Neural progenitor cell (in vitro differentiated cells): Measurements from ENCODE around the gene TNFRSF11A. TPM values are rescaled to one million over a fixed set of nuclear protein-coding genes. Genes with fewer than 3 reads are reported as not detected.

Source experiments
- DNase-seq: peaks from one replicate; pipeline ENCODE4 v3.0.0-alpha.2; 2016; ENCODE audit warnings: low spot score
- H2AFZ ChIP-seq: fragments of 200-600 bp; sonication (generic); replicated peaks from 2 replicates; pipeline ENCODE4 v1.6.1; 2016; ENCODE audit warnings: antibody characterized with exemption
- H3F3A ChIP-seq: fragments of 200-600 bp; sonication (generic); 2 replicates; pipeline ENCODE4 v1.6.1; 2016; ENCODE audit warnings: antibody characterized with exemption, low read depth
- H3K27ac ChIP-seq: fragments of 200-600 bp; sonication (generic); 2 replicates; pipeline ENCODE4 v1.5.1; 2016; ENCODE audit warnings: mild to moderate bottlenecking
- H3K27me3 ChIP-seq: fragments of 200-600 bp; sonication (generic); 2 replicates; pipeline ENCODE4 v1.6.1; 2016; ENCODE audit warnings: mild to moderate bottlenecking, moderate library complexity
- H3K36me3 ChIP-seq: fragments of 200-600 bp; sonication (generic); 2 replicates; pipeline ENCODE4 v1.5.1; 2016
- H3K4me1 ChIP-seq: fragments of 200-600 bp; sonication (generic); 2 replicates; pipeline ENCODE4 v1.6.1; 2016; ENCODE audit warnings: mixed run types
- H3K4me2 ChIP-seq: fragments of 200-600 bp; sonication (generic); 2 replicates; pipeline ENCODE4 v1.6.1; 2016
- H3K4me3 ChIP-seq: fragments of 200-600 bp; sonication (generic); 2 replicates; pipeline ENCODE4 v1.5.1; 2016
- H3K79me2 ChIP-seq: fragments of 200-600 bp; sonication (generic); 2 replicates; pipeline ENCODE4 v1.6.1; 2016; ENCODE audit warnings: low read depth
- H3K9ac ChIP-seq: fragments of 200-600 bp; sonication (generic); 2 replicates; pipeline ENCODE4 v1.6.1; 2016
- H3K9me3 ChIP-seq: fragments of 200-600 bp; sonication (generic); 2 replicates; pipeline ENCODE4 v1.5.1; 2016; ENCODE audit warnings: low read depth
- H4K20me1 ChIP-seq: fragments of 200-600 bp; sonication (generic); 2 replicates; pipeline ENCODE4 v1.6.1; 2016; ENCODE audit warnings: low read depth
- H3K27ac Mint-ChIP-seq: 3 replicates; pipeline ENCODE4 v1.8.0; 2021; ENCODE audit warnings: mixed read lengths
- H3K27me3 Mint-ChIP-seq: 2 replicates; pipeline ENCODE4 v1.8.0; 2022; ENCODE audit warnings: low read depth, mild to moderate bottlenecking, inconsistent platforms, moderate library complexity, mixed read lengths; ENCODE audit not compliant: insufficient read depth
- H3K36me3 Mint-ChIP-seq: 3 replicates; pipeline ENCODE4 v1.8.0; 2021; ENCODE audit warnings: mixed read lengths
- H3K4me1 Mint-ChIP-seq: 3 replicates; pipeline ENCODE4 v1.8.0; 2021; ENCODE audit warnings: mixed read lengths
- H3K4me3 Mint-ChIP-seq: 3 replicates; pipeline ENCODE4 v1.8.0; 2021; ENCODE audit warnings: mild to moderate bottlenecking, moderate library complexity, mixed read lengths
- H3K9me3 Mint-ChIP-seq: 3 replicates; pipeline ENCODE4 v1.8.0; 2020; ENCODE audit warnings: mixed read lengths
- CTCF ChIP-seq: fragments of 200-600 bp; sonication (generic); IDR thresholded peaks from 2 replicates; pipeline ENCODE4 v1.5.1; 2017; ENCODE audit warnings: antibody characterized with exemption, mild to moderate bottlenecking
- EZH2 ChIP-seq: fragments of 200-600 bp; sonication (generic); IDR thresholded peaks from 2 replicates; pipeline ENCODE4 v1.6.1; 2017; ENCODE audit warnings: antibody characterized with exemption, mild to moderate bottlenecking, moderate library complexity
- EZH2phosphoT487 ChIP-seq: fragments of 200-600 bp; sonication (generic); IDR thresholded peaks from 2 replicates; pipeline ENCODE4 v1.6.1; 2017; ENCODE audit warnings: antibody characterized with exemption
- total RNA-seq: library from RNA; depleted of rRNA; stranded (reverse); fragments of >200 nt; gene quantifications from 2 replicates; pipeline ENCODE4 v1.2.3, GENCODE V29; 2015; ENCODE audit warnings: low replicate concordance

TNFRSF11A gene
- total RNA-seq, 1 donor from 2014 or later: 0.47 TPM

GRCh38 chr18:62326646-62327348 is 1.7 kb downstream of the TNFRSF11A start:
- peaks cover 62% of the 10 kb centered on the region for H3K27me3 Mint-ChIP-seq
- no peak overlapping the region for H3K27ac ChIP-seq

GRCh38 chr18:62327977-62328376 is 2.9 kb downstream of the TNFRSF11A start:
- H3K4me1 Mint-ChIP-seq: peaks cover 18% of the 10 kb centered on the region
- TF ChIP-seq CTCF (no peak), EZH2 (no peak), EZH2phosphoT487 (no peak)
- no peak overlapping the region for H3K4me3 Mint-ChIP-seq

More at GRCh38 chr18:62326646-62327348, 1.7 kb downstream of the TNFRSF11A start:
- Histone ChIP-seq H3K9me3 (no peaks in the 10 kb centered on the region), H3K27me3 (peaks cover 63% of the 10 kb centered on the region), H2AFZ (no peak overlapping the region), H3K4me2 (peak overlapping the region; percentile 88), H3K36me3 (no peaks in the 10 kb centered on the region), H4K20me1 (peaks cover 3% of the 10 kb centered on the region), H3F3A (peaks cover 30% of the 10 kb centered on the region), H3K9ac (no peak overlapping the region), H3K4me1 (peaks cover 21% of the 10 kb centered on the region), H3K4me3 (peak overlapping the region; percentile 69), H3K79me2 (no peaks in the 10 kb centered on the region)
- Mint-ChIP-seq H3K36me3 (no peaks in the 10 kb centered on the region), H3K27ac (no peak overlapping the region), H3K4me1 (peaks cover 18% of the 10 kb centered on the region), H3K4me3 (peak overlapping the region; percentile 84), H3K9me3 (no peaks in the 10 kb centered on the region)
- DNase-seq: no peak
- peak; percentile 9 for TF ChIP-seq EZH2
- no peak for TF ChIP-seq EZH2phosphoT487

GRCh38 chr18:62328586-62329525 is 3.7 kb downstream of the TNFRSF11A start:
- H3K9ac ChIP-seq: no peak overlapping the region
- no peaks in the 10 kb centered on the region for H3K36me3 Mint-ChIP-seq
- no peaks in the 10 kb centered on the region for H3K36me3 ChIP-seq
- H3K4me3 ChIP-seq: no peak overlapping the region
- H3K9me3 Mint-ChIP-seq: no peaks in the 10 kb centered on the region
- peak overlapping the region; percentile 30 for H2AFZ ChIP-seq
- H3K4me1 ChIP-seq: peaks cover 17% of the 10 kb centered on the region
- H4K20me1 ChIP-seq: peaks cover 3% of the 10 kb centered on the region
- H3K4me3 Mint-ChIP-seq: no peak overlapping the region
- TF ChIP-seq CTCF: no peak
- no peak for TF ChIP-seq EZH2
- TF ChIP-seq EZH2phosphoT487: no peak
- H3K27ac Mint-ChIP-seq: no peak overlapping the region
- peaks cover 18% of the 10 kb centered on the region for H3K4me1 Mint-ChIP-seq
- no peak overlapping the region for H3K27ac ChIP-seq
- DNase-seq: no peak
- H3K4me2 ChIP-seq: no peak overlapping the region
- no peaks in the 10 kb centered on the region for H3K79me2 ChIP-seq
- peaks cover 55% of the 10 kb centered on the region for H3K27me3 ChIP-seq
- peaks cover 19% of the 10 kb centered on the region for H3F3A ChIP-seq
- H3K27me3 Mint-ChIP-seq: peaks cover 46% of the 10 kb centered on the region
- no peaks in the 10 kb centered on the region for H3K9me3 ChIP-seq

More at GRCh38 chr18:62327977-62328376, 2.9 kb downstream of the TNFRSF11A start:
- Histone ChIP-seq H3K79me2 (no peaks in the 10 kb centered on the region), H2AFZ (no peak overlapping the region), H3F3A (peaks cover 28% of the 10 kb centered on the region), H3K9me3 (no peaks in the 10 kb centered on the region), H4K20me1 (peaks cover 3% of the 10 kb centered on the region), H3K27me3 (peaks cover 63% of the 10 kb centered on the region), H3K4me3 (no peak overlapping the region), H3K27ac (no peak overlapping the region), H3K4me2 (no peak overlapping the region), H3K9ac (no peak overlapping the region), H3K4me1 (peaks cover 21% of the 10 kb centered on the region), H3K36me3 (no peaks in the 10 kb centered on the region)
- Mint-ChIP-seq H3K9me3 (no peaks in the 10 kb centered on the region), H3K27ac (no peak overlapping the region), H3K36me3 (no peaks in the 10 kb centered on the region), H3K27me3 (peaks cover 55% of the 10 kb centered on the region)
- no peak for DNase-seq
